HG03060 (cell line): ENCODE data around the gene ARPP21.

Experiments used
- ATAC-seq: cut with Tn5 transposase; IDR thresholded peaks from one replicate; pipeline ENCODE4 v1.9.1; 2021; ENCODE audit warnings: low read depth, moderate number of reproducible peaks; ENCODE audit not compliant: unreplicated experiment

Gene ARPP21

GRCh38 chr3:35674451-35675109 lies 35.3 kb downstream of the ARPP21 start:
- ATAC-seq: no peak

- ATAC-seq: no peak
These were observed 35.9 kb downstream of the ARPP21 start for GRCh38 chr3:35675206-35675605.

- ATAC-seq: no peak
These were observed 36.3 kb downstream of the ARPP21 start for GRCh38 chr3:35675621-35676020.

GRCh38 chr3:35677797-35678196 lies 38.5 kb downstream of the ARPP21 start:
- no peak for ATAC-seq

GRCh38 chr3:35678643-35679161 lies 39.4 kb downstream of the ARPP21 start:
- no peak for ATAC-seq

- no peak for ATAC-seq
These were observed 40.2 kb downstream of the ARPP21 start for GRCh38 chr3:35679409-35680080.

GRCh38 chr3:35680866-35681650 lies 41.7 kb downstream of the ARPP21 start:
- ATAC-seq: no peak

- ATAC-seq: no peak
These were observed 45.8 kb downstream of the ARPP21 start for GRCh38 chr3:35685153-35685552.

- no peak for ATAC-seq
These were observed 49.5 kb downstream of the ARPP21 start for GRCh38 chr3:35688826-35689225.

GRCh38 chr3:35690271-35690670 lies 50.9 kb downstream of the ARPP21 start:
- ATAC-seq: no peak

GRCh38 chr3:35705904-35706303 lies 66.6 kb downstream of the ARPP21 start:
- no peak for ATAC-seq

GRCh38 chr3:35707904-35708303 lies 68.6 kb downstream of the ARPP21 start:
- no peak for ATAC-seq

- no peak for ATAC-seq
These were observed 69.3 kb downstream of the ARPP21 start for GRCh38 chr3:35708394-35709271.

GRCh38 chr3:35709691-35710090 lies 70.4 kb downstream of the ARPP21 start:
- no peak for ATAC-seq

GRCh38 chr3:35710554-35710953 lies 71.2 kb downstream of the ARPP21 start:
- no peak for ATAC-seq

GRCh38 chr3:35718921-35719320 lies 79.6 kb downstream of the ARPP21 start:
- no peak for ATAC-seq

GRCh38 chr3:35721628-35722027 lies 82.3 kb downstream of the ARPP21 start:
- no peak for ATAC-seq

- ATAC-seq: no peak
These were observed 83.6 kb downstream of the ARPP21 start for GRCh38 chr3:35722902-35723301.

GRCh38 chr3:35723480-35724097 lies 84.3 kb downstream of the ARPP21 start:
- ATAC-seq: no peak

GRCh38 chr3:35724106-35724505 lies 84.8 kb downstream of the ARPP21 start:
- no peak for ATAC-seq
